ENCODE data around the gene ABCA7.

ABCA7 gene

GRCh38 chr19:1073956-1074517 lies 34.1 kb downstream of the ABCA7 start:
- no peak for DNase-seq

GRCh38 chr19:1074544-1075283 lies 34.8 kb downstream of the ABCA7 start:
- no peak for DNase-seq

GRCh38 chr19:1076046-1076386 lies 36.1 kb downstream of the ABCA7 start:
- no peak for DNase-seq

- DNase-seq = no peak
Observed at GRCh38 chr19:1076951-1077350, 37.0 kb downstream of the ABCA7 start.

GRCh38 chr19:1079566-1080111 lies 39.7 kb downstream of the ABCA7 start:
- DNase-seq = no peak

GRCh38 chr19:1080360-1081161 lies 40.7 kb downstream of the ABCA7 start:
- no peak for DNase-seq

GRCh38 chr19:1081301-1082164 lies 41.6 kb downstream of the ABCA7 start:
- DNase-seq = no peak

- no peak for DNase-seq
Observed at GRCh38 chr19:1082165-1082927, 42.4 kb downstream of the ABCA7 start.

GRCh38 chr19:1082928-1083816 lies 43.3 kb downstream of the ABCA7 start:
- no peak for DNase-seq

- no peak for DNase-seq
Observed at GRCh38 chr19:1084024-1084868, 44.3 kb downstream of the ABCA7 start.

- no peak for DNase-seq
Observed at GRCh38 chr19:1085053-1085658, 45.2 kb downstream of the ABCA7 start.

GRCh38 chr19:1085676-1086442 lies 46.0 kb downstream of the ABCA7 start:
- no peak for DNase-seq

GRCh38 chr19:1086613-1087012 lies 46.7 kb downstream of the ABCA7 start:
- DNase-seq = no peak

GRCh38 chr19:1087813-1088415 lies 48.0 kb downstream of the ABCA7 start:
- no peak for DNase-seq

GRCh38 chr19:1088416-1089010 lies 48.6 kb downstream of the ABCA7 start:
- DNase-seq = no peak

- DNase-seq = no peak
Observed at GRCh38 chr19:1089126-1089771, 49.3 kb downstream of the ABCA7 start.

- no peak for DNase-seq
Observed at GRCh38 chr19:1089891-1090290, 50.0 kb downstream of the ABCA7 start.

Data from HCEC 1CT (cell line).